Hepatocyte (in vitro differentiated cells): ENCODE results near the gene HIRA. TPM values are rescaled to one million over a fixed set of nuclear protein-coding genes. Genes with fewer than 3 reads are reported as not detected.

Source experiments
- DNase-seq: peaks from one replicate; pipeline ENCODE4 v3.0.0-alpha.2; 2016; ENCODE audit warnings: low spot score
- H2AFZ ChIP-seq: fragments of 200-600 bp; sonication (generic); 2 replicates; pipeline ENCODE4 v1.6.0; 2016; ENCODE audit warnings: antibody characterized with exemption, mild to moderate bottlenecking
- H3K27ac ChIP-seq: fragments of 200-600 bp; sonication (generic); 2 replicates; pipeline ENCODE4 v1.5.1; 2016; ENCODE audit warnings: mild to moderate bottlenecking
- H3K27me3 ChIP-seq: fragments of 200-600 bp; sonication (generic); 2 replicates; pipeline ENCODE4 v1.6.1; 2016
- H3K36me3 ChIP-seq: fragments of 200-600 bp; sonication (generic); replicated peaks from 2 replicates; pipeline ENCODE4 v1.5.1; 2016; ENCODE audit warnings: low read depth; ENCODE audit not compliant: insufficient read depth
- H3K4me1 ChIP-seq: fragments of 200-600 bp; sonication (generic); 2 replicates; pipeline ENCODE4 v1.5.1; 2016; ENCODE audit warnings: mild to moderate bottlenecking, moderate library complexity; ENCODE audit not compliant: insufficient read depth
- H3K4me2 ChIP-seq: fragments of 200-600 bp; sonication (generic); 2 replicates; pipeline ENCODE4 v1.6.0; 2016
- H3K4me3 ChIP-seq: fragments of 200-600 bp; sonication (generic); 2 replicates; pipeline ENCODE4 v1.5.1; 2016; ENCODE audit warnings: mild to moderate bottlenecking
- H3K79me2 ChIP-seq: fragments of 200-600 bp; sonication (generic); 2 replicates; pipeline ENCODE4 v1.6.0; 2017; ENCODE audit warnings: mild to moderate bottlenecking
- H3K9me2 ChIP-seq: fragments of 200-600 bp; sonication (generic); replicated peaks from 2 replicates; pipeline ENCODE4 v1.6.0; 2017; ENCODE audit warnings: mild to moderate bottlenecking; ENCODE audit not compliant: insufficient read depth
- H3K9me3 ChIP-seq: fragments of 200-600 bp; sonication (generic); 2 replicates; pipeline ENCODE4 v1.5.1; 2016; ENCODE audit warnings: low read depth, mild to moderate bottlenecking
- H4K20me1 ChIP-seq: fragments of 200-600 bp; sonication (generic); 2 replicates; pipeline ENCODE4 v1.6.0; 2016; ENCODE audit warnings: mild to moderate bottlenecking; ENCODE audit not compliant: insufficient read depth, poor library complexity, severe bottlenecking
- CTCF ChIP-seq: fragments of 200-600 bp; sonication (generic); IDR thresholded peaks from 2 replicates; pipeline ENCODE4 v1.5.1; 2016; ENCODE audit warnings: antibody characterized with exemption, mild to moderate bottlenecking; ENCODE audit not compliant: poor library complexity
- EZH2 ChIP-seq: fragments of 200-600 bp; sonication (generic); IDR thresholded peaks from 2 replicates; pipeline ENCODE4 v1.6.1; 2016; ENCODE audit warnings: antibody characterized with exemption, mild to moderate bottlenecking, borderline replicate concordance
- EZH2phosphoT487 ChIP-seq: fragments of 200-600 bp; sonication (generic); IDR thresholded peaks from one replicate; pipeline ENCODE4 v1.6.1; 2018; ENCODE audit warnings: antibody characterized with exemption, mild to moderate bottlenecking, low read depth, moderate library complexity; ENCODE audit not compliant: unreplicated experiment, severe bottlenecking
- WGBS: methylation state at CpG from one replicate; pipeline ENCODE4 v1.1.6; 2016; ENCODE audit warnings: low lambda C conversion rate; ENCODE audit errors: missing lambda C conversion rate; 5-methylcytosine and 5-hydroxymethylcytosine counted together
- polyA plus RNA-seq: library from polyadenylated mRNA; unstranded; fragments of >200 nt; fragmentation: Nextera tagmentation; extraction: Ambion mirVana; gene quantifications from 2 replicates; pipeline ENCODE4 v1.2.1, GENCODE V29; 2016
- total RNA-seq: library from RNA; depleted of rRNA; stranded (reverse); fragments of >200 nt; gene quantifications from 2 replicates; pipeline ENCODE4 v1.2.3, GENCODE V29; 2014

HIRA gene
- total and polyA plus RNA-seq, 2 experiments from 2014 or later: 23.5 to 30.6 TPM

- no peak for DNase-seq
- 100% methylated on average over 5 of the region's 5 CpGs for WGBS
- no peaks in the 10 kb centered on the region for H4K20me1 ChIP-seq
- H3K4me3 ChIP-seq: no peak overlapping the region
- no peaks in the 10 kb centered on the region for H3K36me3 ChIP-seq
- no peaks in the 10 kb centered on the region for H3K9me2 ChIP-seq
- peaks cover 2% of the 10 kb centered on the region for H3K4me1 ChIP-seq
- H3K4me2 ChIP-seq: no peak overlapping the region
- H2AFZ ChIP-seq: no peak overlapping the region
- no peak overlapping the region for H3K27ac ChIP-seq
- TF ChIP-seq EZH2: no peak
- TF ChIP-seq CTCF: no peak
- TF ChIP-seq EZH2phosphoT487: no peak
- H3K27me3 ChIP-seq: no peaks in the 10 kb centered on the region
- no peaks in the 10 kb centered on the region for H3K79me2 ChIP-seq
- H3K9me3 ChIP-seq: no peaks in the 10 kb centered on the region
These were observed 22.2 kb upstream of the HIRA start for GRCh38 chr22:19453718-19454117.

GRCh38 chr22:19451570-19451969 lies 20.0 kb upstream of the HIRA start:
- no peak for TF ChIP-seq EZH2phosphoT487
- TF ChIP-seq CTCF: no peak
- no peak for TF ChIP-seq EZH2
- no peaks in the 10 kb centered on the region for H3K9me3 ChIP-seq
- H3K27ac ChIP-seq: no peak overlapping the region
- no peak overlapping the region for H2AFZ ChIP-seq
- DNase-seq: no peak
- H3K4me2 ChIP-seq: no peak overlapping the region
- 99% methylated on average over 4 of the region's 4 CpGs for WGBS
- H3K79me2 ChIP-seq: peaks cover 5% of the 10 kb centered on the region
- peaks cover 6% of the 10 kb centered on the region for H3K4me1 ChIP-seq
- no peaks in the 10 kb centered on the region for H3K36me3 ChIP-seq
- H3K4me3 ChIP-seq: no peak overlapping the region
- H3K27me3 ChIP-seq: no peaks in the 10 kb centered on the region
- no peaks in the 10 kb centered on the region for H3K9me2 ChIP-seq
- H4K20me1 ChIP-seq: no peaks in the 10 kb centered on the region

- DNase-seq: no peak
- Histone ChIP-seq H3K4me3 (no peak overlapping the region), H4K20me1 (no peaks in the 10 kb centered on the region), H3K9me2 (no peaks in the 10 kb centered on the region), H3K9me3 (no peaks in the 10 kb centered on the region), H3K79me2 (peaks cover 15% of the 10 kb centered on the region), H3K27me3 (no peaks in the 10 kb centered on the region), H3K27ac (no peak overlapping the region), H2AFZ (no peak overlapping the region), H3K4me2 (no peak overlapping the region), H3K36me3 (no peaks in the 10 kb centered on the region), H3K4me1 (peaks cover 15% of the 10 kb centered on the region)
- WGBS: 97% methylated on average over 8 of the region's 8 CpGs
- TF ChIP-seq EZH2 (no peak), CTCF (no peak), EZH2phosphoT487 (no peak)
These were observed 19.0 kb upstream of the HIRA start for GRCh38 chr22:19450363-19451175.
